SK-N-SH (cell line): ENCODE measurements around the gene PRKX.

Experiments
- RFX5 ChIP-seq: IDR thresholded peaks from 2 replicates; pipeline ENCODE4 v1.6.1; 2012; ENCODE audit warnings: mild to moderate bottlenecking, improper control_type of control experiment, low read length
- TCF12 ChIP-seq: IDR thresholded peaks from 2 replicates; pipeline ENCODE4 v1.4.0; 2012
- TF ChIP-seq, protein P1 (sequence below): fragments of 200-600 bp; sonication (generic); IDR thresholded peaks from 2 replicates; pipeline ENCODE4 v1.6.1; 2017; ENCODE audit warnings: antibody characterized with exemption, mild to moderate bottlenecking, moderate library complexity
- TF ChIP-seq, protein P2 (sequence below): fragments of 150-350 bp; IDR thresholded peaks from 2 replicates; pipeline ENCODE4 v1.6.1; 2017; ENCODE audit warnings: antibody characterized with exemption, low read length, low read depth, borderline replicate concordance

DNA sequence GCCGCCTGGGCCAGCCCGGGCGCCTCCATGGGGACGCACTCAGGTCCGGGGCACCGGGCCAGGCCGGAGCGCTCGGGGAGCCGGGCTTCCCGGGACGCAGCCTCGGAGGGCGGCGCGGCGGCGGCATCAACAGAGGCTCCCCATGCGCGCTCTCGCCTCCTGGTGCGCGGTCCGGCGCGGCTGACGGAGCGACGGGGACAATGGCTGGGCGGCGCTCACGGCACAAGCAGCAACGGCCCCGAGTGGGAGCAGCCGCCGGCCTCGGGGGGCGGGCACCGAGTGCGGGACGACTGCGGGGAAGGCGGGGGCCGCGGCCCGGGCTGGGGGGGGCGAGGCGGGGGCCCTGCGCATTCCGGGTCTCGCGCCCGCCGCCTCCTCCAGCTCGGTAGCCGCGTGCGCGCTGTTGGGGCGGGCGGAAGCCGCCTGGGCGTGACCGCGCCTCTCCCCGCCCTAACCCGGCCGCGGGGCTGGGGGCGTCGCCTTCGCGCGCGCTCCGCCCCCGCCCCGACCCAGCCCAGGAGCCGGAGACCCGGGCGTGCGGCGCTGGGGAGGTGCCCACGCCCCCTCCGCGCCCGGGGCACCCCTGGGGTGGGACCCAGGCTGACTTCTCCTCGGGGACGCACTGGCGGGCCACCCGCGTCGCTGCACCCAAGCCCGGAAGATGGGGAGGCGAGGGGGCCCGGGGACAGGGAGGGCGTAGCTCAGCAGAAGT lies at the start of gene PRKX:
- no peak for TF ChIP-seq TCF12
- TF ChIP-seq, protein P1, sequence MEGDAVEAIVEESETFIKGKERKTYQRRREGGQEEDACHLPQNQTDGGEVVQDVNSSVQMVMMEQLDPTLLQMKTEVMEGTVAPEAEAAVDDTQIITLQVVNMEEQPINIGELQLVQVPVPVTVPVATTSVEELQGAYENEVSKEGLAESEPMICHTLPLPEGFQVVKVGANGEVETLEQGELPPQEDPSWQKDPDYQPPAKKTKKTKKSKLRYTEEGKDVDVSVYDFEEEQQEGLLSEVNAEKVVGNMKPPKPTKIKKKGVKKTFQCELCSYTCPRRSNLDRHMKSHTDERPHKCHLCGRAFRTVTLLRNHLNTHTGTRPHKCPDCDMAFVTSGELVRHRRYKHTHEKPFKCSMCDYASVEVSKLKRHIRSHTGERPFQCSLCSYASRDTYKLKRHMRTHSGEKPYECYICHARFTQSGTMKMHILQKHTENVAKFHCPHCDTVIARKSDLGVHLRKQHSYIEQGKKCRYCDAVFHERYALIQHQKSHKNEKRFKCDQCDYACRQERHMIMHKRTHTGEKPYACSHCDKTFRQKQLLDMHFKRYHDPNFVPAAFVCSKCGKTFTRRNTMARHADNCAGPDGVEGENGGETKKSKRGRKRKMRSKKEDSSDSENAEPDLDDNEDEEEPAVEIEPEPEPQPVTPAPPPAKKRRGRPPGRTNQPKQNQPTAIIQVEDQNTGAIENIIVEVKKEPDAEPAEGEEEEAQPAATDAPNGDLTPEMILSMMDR, result no peak
- TF ChIP-seq, protein P2, sequence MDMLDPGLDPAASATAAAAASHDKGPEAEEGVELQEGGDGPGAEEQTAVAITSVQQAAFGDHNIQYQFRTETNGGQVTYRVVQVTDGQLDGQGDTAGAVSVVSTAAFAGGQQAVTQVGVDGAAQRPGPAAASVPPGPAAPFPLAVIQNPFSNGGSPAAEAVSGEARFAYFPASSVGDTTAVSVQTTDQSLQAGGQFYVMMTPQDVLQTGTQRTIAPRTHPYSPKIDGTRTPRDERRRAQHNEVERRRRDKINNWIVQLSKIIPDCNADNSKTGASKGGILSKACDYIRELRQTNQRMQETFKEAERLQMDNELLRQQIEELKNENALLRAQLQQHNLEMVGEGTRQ, result no peak
- no peak for TF ChIP-seq RFX5
